Lower leg skin (tissue), 3 donors: ENCODE measurements around the gene NTM.

Experiments
- CTCF ChIP-seq, 3 donors: fragments of 450-650 bp; IDR thresholded peaks; one replicate each; pipeline ENCODE4 v1.5.1; 2016; ENCODE audit warnings: antibody characterized with exemption in 3 of 3, mild to moderate bottlenecking in 3 of 3, moderate library complexity in 2 of 3
- POLR2A ChIP-seq, 2 donors: fragments of 450-650 bp; IDR thresholded peaks; one replicate each; pipeline ENCODE4 v1.6.1; 2016 to 2017; ENCODE audit warnings: antibody characterized with exemption in 2 of 2, mild to moderate bottlenecking in 1 of 2, moderate library complexity in 1 of 2

GRCh38 chr11:131975619-131976018 is 605.2 kb downstream of the NTM start:
- TF ChIP-seq POLR2A (IDR thresholded peaks at IDR 0.05) (no peak), CTCF (IDR thresholded peaks at IDR 0.05) (no peak)
